DND-41 (cell line): ENCODE measurements around the gene AMPH.

Experiments used
- EZH2 ChIP-seq: IDR thresholded peaks from 3 replicates; pipeline ENCODE4 v1.6.1; 2012; ENCODE audit warnings: borderline replicate concordance, low read depth, mild to moderate bottlenecking, moderate library complexity, low read length, inconsistent platforms; ENCODE audit not compliant: severe bottlenecking
- TF ChIP-seq, protein P1 (sequence below): IDR thresholded peaks from 2 replicates; pipeline ENCODE4 v1.5.1; 2012; ENCODE audit warnings: borderline replicate concordance, low read length, moderate library complexity, mild to moderate bottlenecking; ENCODE audit not compliant: poor library complexity, severe bottlenecking; ENCODE audit errors: extremely low read depth

DNA sequence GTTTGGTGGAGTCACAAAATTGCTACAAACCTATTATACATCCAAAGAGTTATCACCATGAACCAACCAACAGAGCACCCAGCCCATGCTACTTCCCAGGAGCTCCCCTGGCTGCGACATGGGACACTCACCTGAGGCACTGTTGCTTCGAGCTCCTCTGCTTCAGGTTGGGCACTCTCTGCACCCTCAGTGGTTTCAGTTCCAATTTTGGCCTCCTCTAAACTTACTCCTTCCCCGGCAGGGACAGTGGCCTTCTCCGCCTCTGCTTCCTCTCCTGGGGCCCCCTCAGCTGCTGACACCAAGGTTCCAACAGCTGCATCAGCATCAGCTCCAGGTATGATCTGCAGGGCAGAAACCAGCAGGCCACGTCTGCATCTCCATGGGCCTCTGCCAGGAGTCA, 237.3 kb downstream of the AMPH start:
- TF ChIP-seq, protein P1, sequence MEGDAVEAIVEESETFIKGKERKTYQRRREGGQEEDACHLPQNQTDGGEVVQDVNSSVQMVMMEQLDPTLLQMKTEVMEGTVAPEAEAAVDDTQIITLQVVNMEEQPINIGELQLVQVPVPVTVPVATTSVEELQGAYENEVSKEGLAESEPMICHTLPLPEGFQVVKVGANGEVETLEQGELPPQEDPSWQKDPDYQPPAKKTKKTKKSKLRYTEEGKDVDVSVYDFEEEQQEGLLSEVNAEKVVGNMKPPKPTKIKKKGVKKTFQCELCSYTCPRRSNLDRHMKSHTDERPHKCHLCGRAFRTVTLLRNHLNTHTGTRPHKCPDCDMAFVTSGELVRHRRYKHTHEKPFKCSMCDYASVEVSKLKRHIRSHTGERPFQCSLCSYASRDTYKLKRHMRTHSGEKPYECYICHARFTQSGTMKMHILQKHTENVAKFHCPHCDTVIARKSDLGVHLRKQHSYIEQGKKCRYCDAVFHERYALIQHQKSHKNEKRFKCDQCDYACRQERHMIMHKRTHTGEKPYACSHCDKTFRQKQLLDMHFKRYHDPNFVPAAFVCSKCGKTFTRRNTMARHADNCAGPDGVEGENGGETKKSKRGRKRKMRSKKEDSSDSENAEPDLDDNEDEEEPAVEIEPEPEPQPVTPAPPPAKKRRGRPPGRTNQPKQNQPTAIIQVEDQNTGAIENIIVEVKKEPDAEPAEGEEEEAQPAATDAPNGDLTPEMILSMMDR = no peak
- TF ChIP-seq EZH2 = no peak
